Liver (tissue), 9 donors: ENCODE data around the gene TAS1R2. TPM values are rescaled to one million over a fixed set of nuclear protein-coding genes. Genes with fewer than 3 reads are reported as not detected.
A peak's percentile ranks its signal among the peaks of the same experiment; 100 is the strongest.

Experiments used
- DNase-seq: peaks from one replicate; pipeline ENCODE4 v3.0.0-alpha.2; 2017; ENCODE audit warnings: low spot score
- H3K27ac ChIP-seq, 2 donors: one replicate each; pipeline ENCODE4 v1.7.0; 2013; ENCODE audit warnings: inconsistent platforms in 2 of 2, low read length in 2 of 2, control low read depth in 1 of 2, low read depth in 1 of 2, mild to moderate bottlenecking in 1 of 2
- H3K27me3 ChIP-seq, 4 donors: one replicate each; pipeline versions ENCODE4 v1.6.1 to v1.7.0; 2013; ENCODE audit warnings: low read length in 3 of 4, inconsistent platforms in 1 of 4, mild to moderate bottlenecking in 1 of 4, moderate library complexity in 1 of 4; ENCODE audit not compliant: control insufficient read depth in 4 of 4, insufficient read depth in 4 of 4
- H3K36me3 ChIP-seq, 4 donors: one replicate each; pipeline versions ENCODE4 v1.6.1 to v1.7.0; 2013; ENCODE audit warnings: low read length in 3 of 4, mild to moderate bottlenecking in 3 of 4, low read depth in 1 of 4, moderate library complexity in 1 of 4; ENCODE audit not compliant: control insufficient read depth in 4 of 4, insufficient read depth in 3 of 4
- H3K4me1 ChIP-seq, 4 donors: one replicate each; pipeline versions ENCODE4 v1.6.1 to v1.7.0; 2013; ENCODE audit warnings: low read length in 3 of 4, mild to moderate bottlenecking in 3 of 4, moderate library complexity in 1 of 4; ENCODE audit not compliant: control insufficient read depth in 4 of 4, insufficient read depth in 4 of 4
- H3K4me3 ChIP-seq, 3 donors: one replicate each; pipeline versions ENCODE4 v1.6.1 to v1.7.0; 2013; ENCODE audit warnings: low read length in 3 of 3, control low read depth in 1 of 3, low read depth in 1 of 3, mild to moderate bottlenecking in 1 of 3
- H3K9ac ChIP-seq, 2 donors: one replicate each; pipeline ENCODE4 v1.7.0; 2013; ENCODE audit warnings: low read length in 2 of 2, mild to moderate bottlenecking in 2 of 2, moderate library complexity in 2 of 2, control low read depth in 1 of 2, low read depth in 1 of 2
- H3K9me3 ChIP-seq, 4 donors: one replicate each; pipeline versions ENCODE4 v1.6.1 to v1.7.0; 2013; ENCODE audit warnings: low read length in 3 of 4; ENCODE audit not compliant: control insufficient read depth in 4 of 4
- CTCF ChIP-seq: fragments of 150-350 bp; IDR thresholded peaks from 2 replicates; pipeline ENCODE4 v1.5.1; 2017; ENCODE audit warnings: improper control_type of control experiment, low read depth, low read length; ENCODE audit not compliant: missing input control
- FOXA1 ChIP-seq: IDR thresholded peaks from 2 replicates; pipeline ENCODE4 v1.6.1; 2016; ENCODE audit warnings: antibody characterized with exemption
- HNF4A ChIP-seq, 2 donors: conservative IDR thresholded peaks; 2 replicates each; pipeline ENCODE4 v1.6.1; 2016; ENCODE audit warnings: antibody characterized with exemption in 2 of 2, mild to moderate bottlenecking in 2 of 2
- JUND ChIP-seq, 2 donors: IDR thresholded peaks; 2 replicates each; pipeline ENCODE4 v1.6.1; 2016; ENCODE audit warnings: antibody characterized with exemption in 2 of 2
- NR2F2 ChIP-seq: IDR thresholded peaks from 2 replicates; pipeline ENCODE4 v1.6.1; 2016; ENCODE audit warnings: antibody characterized with exemption
- RAD21 ChIP-seq, 2 donors: IDR thresholded peaks; 2 replicates each; pipeline ENCODE4 v1.6.1; 2016; ENCODE audit warnings: antibody characterized with exemption in 2 of 2, mild to moderate bottlenecking in 2 of 2
- RXRA ChIP-seq, 2 donors: IDR thresholded peaks; 2 replicates each; pipeline ENCODE4 v1.6.1; 2017 to 2018; ENCODE audit warnings: antibody characterized with exemption in 2 of 2, mild to moderate bottlenecking in 1 of 2
- SP1 ChIP-seq: IDR thresholded peaks from 2 replicates; pipeline ENCODE4 v1.6.1; 2018; ENCODE audit warnings: antibody characterized with exemption, mild to moderate bottlenecking
- TAF1 ChIP-seq: conservative IDR thresholded peaks from 2 replicates; pipeline ENCODE4 v1.6.1; 2016; ENCODE audit warnings: antibody characterized with exemption, mild to moderate bottlenecking
- YY1 ChIP-seq: IDR thresholded peaks from 2 replicates; pipeline ENCODE4 v1.6.1; 2016; ENCODE audit warnings: antibody characterized with exemption, mild to moderate bottlenecking
- ZBTB33 ChIP-seq: IDR thresholded peaks from 2 replicates; pipeline ENCODE4 v1.6.1; 2016; ENCODE audit warnings: antibody characterized with exemption
- WGBS: extraction: QIAGEN DNeasy Blood & Tissue Kit; methylation state at CpG from one replicate; pipeline ENCODE4 v1.1.7; 2013; 5-methylcytosine and 5-hydroxymethylcytosine counted together
- polyA plus RNA-seq, 2 donors: library from polyadenylated mRNA; stranded (reverse) in 1 of 2; unstranded in 1 of 2; fragments of 200-250 nt in 1 of 2; fragments of >200 nt in 1 of 2; fragmentation: Nextera tagmentation in 1 of 2; extraction: Ambion mirVana in 1 of 2; gene quantifications; one replicate each; pipeline versions ENCODE4 v1.2.1 to v1.2.3, GENCODE V29; 2013 to 2015
- total RNA-seq, 2 donors: library from RNA; depleted of rRNA; stranded (reverse); fragments of >200 nt; gene quantifications; one replicate each; pipeline ENCODE4 v1.2.3, GENCODE V29; 2014
- donor health status: healthy.
- donor health status: healthy.
- donor health status: healthy.
- donor health status: healthy.
- donor health status: healthy.

Gene TAS1R2
- total and polyA plus RNA-seq, 4 donors = not detected

GRCh38 chr1:18820791-18821641 lies 38.4 kb downstream of the TAS1R2 start:
- Histone ChIP-seq H3K4me3 (no peak overlapping the region), H3K4me1 (peaks cover 0 to 4% (median 1%) of the 10 kb centered on the region in 4 donors), H3K9me3 (no peaks in the 10 kb centered on the region), H3K27me3 (peaks cover 0 to 7% (median 1%) of the 10 kb centered on the region in 4 donors), H3K36me3 (no peaks in the 10 kb centered on the region), H3K9ac (no peak overlapping the region), H3K27ac (no peak overlapping the region)
- WGBS = 47% methylated on average over 22 of the region's 22 CpGs
- peak; percentile 80 for DNase-seq
- no peak for TF ChIP-seq ZBTB33
- TF ChIP-seq FOXA1 = no peak
- TF ChIP-seq RXRA (IDR thresholded peaks at IDR 0.05) = no peak
- TF ChIP-seq SP1 = no peak
- peak; percentile 77 to 88 for TF ChIP-seq RAD21 (IDR thresholded peaks at IDR 0.05)
- peak; percentile 94 for TF ChIP-seq CTCF

- TF ChIP-seq HNF4A (conservative IDR thresholded peaks at IDR 0.05) = no peak
- no peaks in the 10 kb centered on the region for H3K9me3 ChIP-seq
- H3K27me3 ChIP-seq = peaks cover 0 to 7% (median 1%) of the 10 kb centered on the region in 4 donors
- H3K4me3 ChIP-seq = no peak overlapping the region
- no peaks in the 10 kb centered on the region for H3K36me3 ChIP-seq
- 64% methylated on average over 38 of the region's 38 CpGs for WGBS
- no peak overlapping the region for H3K27ac ChIP-seq
- no peak overlapping the region for H3K9ac ChIP-seq
- H3K4me1 ChIP-seq = peaks cover 0 to 4% (median 1%) of the 10 kb centered on the region in 4 donors
- DNase-seq = no peak
These were observed 39.3 kb downstream of the TAS1R2 start for GRCh38 chr1:18819986-18820790.

- no peak overlapping the region for H3K4me3 ChIP-seq
- no peak for TF ChIP-seq FOXA1
- TF ChIP-seq CTCF = no peak
- no peak for TF ChIP-seq JUND (IDR thresholded peaks at IDR 0.05)
- TF ChIP-seq SP1 = no peak
- TF ChIP-seq YY1 = no peak
- TF ChIP-seq NR2F2 = no peak
- no peak for TF ChIP-seq ZBTB33
- no peak for TF ChIP-seq TAF1
- no peak for TF ChIP-seq HNF4A (conservative IDR thresholded peaks at IDR 0.05)
- no peaks in the 10 kb centered on the region for H3K9me3 ChIP-seq
- H3K27ac ChIP-seq = no peak overlapping the region
- WGBS = 37% methylated on average over 12 of the region's 12 CpGs
- H3K9ac ChIP-seq = no peak overlapping the region
- peaks cover 0 to 4% (median 1%) of the 10 kb centered on the region in 4 donors for H3K4me1 ChIP-seq
- no peak for DNase-seq
- H3K36me3 ChIP-seq = no peaks in the 10 kb centered on the region
- H3K27me3 ChIP-seq = peaks cover 0 to 7% (median 1%) of the 10 kb centered on the region in 4 donors
These were observed 40.3 kb downstream of the TAS1R2 start for GRCh38 chr1:18819203-18819602.
